ENCODE measurements around the gene ZMIZ1.
"Not testable (repeated sequence)": the region's sequence is repeated elsewhere in the genome, so short reads cannot be mapped to it uniquely, and the experiment has no call there.

The ZMIZ1 gene

GRCh38 chr10:79034271-79034876 lies 34.4 kb upstream of the ZMIZ1 start:
- no peak for DNase-seq

GRCh38 chr10:79036416-79036815 lies 32.4 kb upstream of the ZMIZ1 start:
- DNase-seq = not testable (repeated sequence)

DNA sequence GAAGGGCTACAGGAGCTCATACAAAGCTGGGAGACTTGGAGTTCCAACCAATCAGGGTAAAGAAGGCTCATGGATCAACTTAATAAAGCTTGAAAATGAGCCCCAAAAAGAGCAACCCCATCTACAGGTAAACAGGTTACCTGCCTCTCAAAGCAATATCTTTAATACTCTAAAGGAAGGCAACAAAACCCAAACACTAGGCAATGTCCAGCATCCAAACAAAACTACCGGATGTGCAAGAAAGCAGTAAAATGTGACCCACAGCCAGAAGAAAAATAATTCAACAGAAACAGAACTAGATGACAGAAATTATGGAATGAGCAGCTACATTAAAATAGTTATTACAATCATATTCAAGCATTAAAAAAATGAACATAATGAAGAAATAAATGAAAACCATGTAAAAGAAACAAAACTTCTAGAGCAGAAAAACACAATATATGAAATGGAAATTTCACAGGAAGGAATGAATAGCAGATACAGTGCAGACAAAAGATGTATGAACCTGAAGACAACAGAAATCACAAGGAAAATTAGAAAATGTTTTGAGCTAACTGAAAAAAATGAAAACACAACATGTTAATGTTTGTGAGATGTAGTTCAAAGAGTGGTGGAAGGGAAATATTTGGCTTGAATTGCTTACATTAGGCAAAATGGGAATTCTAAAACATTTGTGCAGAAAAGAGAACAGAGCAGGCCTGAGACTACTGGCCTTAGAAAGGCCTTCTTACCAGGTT lies 30.5 kb upstream of the ZMIZ1 start:
- DNase-seq = no peak

- DNase-seq = no peak
Measured at GRCh38 chr10:79038841-79039201, 29.9 kb upstream of the ZMIZ1 start.

DNA sequence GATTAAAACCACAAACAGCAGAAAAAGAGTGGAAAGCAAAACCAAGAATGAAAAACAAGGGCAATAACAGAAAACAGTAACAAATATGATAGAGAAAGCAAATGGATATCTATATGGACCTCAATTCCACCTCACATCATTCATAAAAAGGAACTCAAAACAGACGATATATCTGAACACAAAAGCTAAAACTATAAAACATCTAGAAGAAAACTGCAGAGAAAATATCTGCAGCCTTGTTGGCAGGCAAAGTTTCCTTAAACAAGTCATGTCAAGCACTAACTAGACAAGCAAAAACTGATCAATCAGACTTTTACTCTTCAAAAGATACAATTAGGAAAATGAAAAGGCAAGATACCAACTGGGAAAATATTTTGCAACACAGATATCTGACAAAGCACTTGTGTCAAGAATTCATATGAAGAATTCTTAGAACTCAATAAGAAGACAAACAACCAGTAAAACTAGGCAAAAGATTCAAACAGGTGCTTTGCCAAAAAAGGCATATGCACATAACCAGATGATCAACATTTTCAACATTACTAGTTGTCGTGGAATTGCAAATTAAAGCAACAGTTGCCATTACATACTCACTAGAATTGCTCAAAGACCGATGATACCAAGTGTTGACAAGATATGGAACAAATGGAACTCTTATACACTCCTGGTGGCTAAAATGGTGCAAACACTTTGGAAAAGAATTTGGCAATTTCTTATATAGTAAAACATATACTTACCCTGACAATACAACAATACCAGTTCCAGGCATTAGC lies 25.9 kb upstream of the ZMIZ1 start:
- no peak for DNase-seq

- no peak for DNase-seq
Measured at GRCh38 chr10:79044036-79044632, 24.6 kb upstream of the ZMIZ1 start.

GRCh38 chr10:79044846-79045245 lies 23.9 kb upstream of the ZMIZ1 start:
- no peak for DNase-seq

- no peak for DNase-seq
Measured at GRCh38 chr10:79045566-79046175, 23.1 kb upstream of the ZMIZ1 start.

DNA sequence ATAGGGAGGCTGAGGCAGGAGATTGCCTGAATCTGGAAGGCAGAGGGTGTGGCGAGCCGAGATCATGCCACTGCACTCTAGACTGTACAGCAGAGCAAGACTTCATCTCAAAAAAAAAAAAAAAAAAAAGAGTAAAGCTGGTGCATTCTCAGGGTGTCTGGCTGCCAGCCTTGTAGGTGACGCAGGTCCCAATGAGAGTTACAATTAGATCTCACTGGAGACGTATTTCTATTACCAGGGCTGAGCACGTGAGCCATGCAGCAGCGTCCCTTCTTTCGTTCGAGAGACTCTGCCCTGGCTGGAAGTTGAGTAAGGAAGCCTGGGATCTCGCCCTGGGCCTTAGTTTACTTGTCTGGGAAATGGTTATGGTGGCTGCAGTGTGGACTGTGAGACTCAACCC lies 22.4 kb upstream of the ZMIZ1 start:
- DNase-seq = no peak

- DNase-seq = no peak
Measured at GRCh38 chr10:79046741-79047583, 21.8 kb upstream of the ZMIZ1 start.

GRCh38 chr10:79047584-79047874 lies 21.2 kb upstream of the ZMIZ1 start:
- no peak for DNase-seq

- DNase-seq = peak; percentile 47
Measured at GRCh38 chr10:79047875-79048638, 20.7 kb upstream of the ZMIZ1 start.

- no peak for DNase-seq
Measured at GRCh38 chr10:79048639-79049550, 19.9 kb upstream of the ZMIZ1 start.

- DNase-seq = no peak
Measured at GRCh38 chr10:79049931-79050895, 18.6 kb upstream of the ZMIZ1 start.

- DNase-seq = no peak
Measured at GRCh38 chr10:79050896-79051555, 17.7 kb upstream of the ZMIZ1 start.

DNA sequence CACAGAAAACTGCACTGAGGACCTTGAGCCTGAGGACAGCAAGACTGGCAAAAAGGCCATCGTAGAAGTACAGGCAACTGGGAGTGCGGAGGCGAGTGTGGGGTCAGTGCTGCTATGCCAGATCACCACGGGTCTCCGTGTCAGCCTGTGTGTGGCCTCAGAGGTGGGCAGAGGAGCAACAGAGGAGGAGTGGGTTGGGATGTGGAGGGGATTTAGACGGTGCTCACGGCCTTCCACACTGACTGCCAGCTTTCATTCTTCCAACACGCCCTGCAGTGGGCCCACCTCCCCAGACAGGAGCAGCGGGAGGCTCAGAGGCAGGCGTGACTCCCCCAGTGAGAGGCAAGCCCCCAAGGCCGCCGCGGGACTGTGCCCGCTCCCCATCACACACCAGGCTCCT lies 17.0 kb upstream of the ZMIZ1 start:
- DNase-seq = no peak

DNA sequence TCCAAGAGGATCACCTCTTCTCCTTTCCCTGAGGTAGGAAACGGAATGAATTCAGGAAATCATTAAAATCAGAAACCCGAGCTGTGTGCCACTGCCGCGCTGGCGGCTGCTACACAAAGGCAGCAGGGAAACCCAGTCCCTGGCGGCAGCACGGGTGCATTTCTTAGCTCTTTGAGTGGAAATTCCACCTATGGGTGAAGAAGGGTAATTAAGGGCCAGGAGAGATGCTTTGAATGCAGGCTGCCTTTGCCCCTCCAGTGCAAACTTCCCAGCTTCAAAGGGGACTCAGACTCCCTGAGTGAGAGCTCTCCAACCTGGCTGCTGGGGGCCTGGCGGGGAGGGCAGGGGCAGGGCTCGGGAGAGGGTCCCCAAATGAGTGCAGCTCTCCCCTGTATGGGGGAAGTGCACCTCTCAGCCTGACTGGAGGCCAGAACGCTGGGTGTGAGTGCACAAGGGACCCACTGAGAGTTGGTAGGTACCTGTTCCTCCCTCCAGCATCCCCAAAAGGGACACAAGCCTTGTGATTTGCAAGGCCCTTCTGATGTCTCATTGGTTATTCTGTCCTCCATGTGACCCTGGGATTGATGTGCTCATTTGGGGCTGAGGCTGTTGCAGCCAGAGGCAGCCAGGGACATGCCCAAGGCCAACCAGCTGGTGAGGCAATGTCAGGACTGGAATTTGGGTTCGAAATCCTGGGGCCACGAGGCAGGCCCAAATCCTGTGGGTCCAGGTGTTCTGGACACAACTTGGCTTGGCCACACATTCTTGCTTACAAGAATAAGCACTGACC lies 16.3 kb upstream of the ZMIZ1 start:
- DNase-seq = no peak

DNA sequence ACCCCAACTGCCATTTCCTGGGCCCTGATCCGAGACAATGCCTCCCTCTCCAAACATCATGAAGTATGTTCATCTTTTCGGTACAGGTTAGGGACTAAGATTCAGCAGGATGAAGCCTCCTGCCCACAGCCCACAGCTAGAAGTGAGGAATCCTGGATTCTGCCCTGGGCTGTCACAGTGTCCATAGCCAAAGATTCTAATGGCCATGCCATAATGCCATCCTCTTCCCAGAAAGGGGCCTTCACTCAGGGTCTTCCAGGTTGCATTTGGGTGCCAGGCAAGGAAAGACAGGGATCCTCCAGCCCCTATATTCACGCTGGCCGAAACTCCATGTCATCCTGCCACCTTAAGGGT lies 15.7 kb upstream of the ZMIZ1 start:
- no peak for DNase-seq

All from GF-D8 (cell line).